NCI-H1417 treated with DMSO at 0.1 percent for 48 hours (cell line): Measurements from ENCODE around the gene DDX20.

Experiments used
- DNase-seq: peaks from one replicate; lab custom pipeline; 2025; lab: John Stamatoyannopoulos, UW

DDX20 gene

GRCh38 chr1:111755331-111756123 lies at the start of gene DDX20:
Gene DDX20, plus strand, starts transcription at chr1:111755901. Its CDS starts 24 bp downstream, at chr1:111755925.
- DNase-seq, result peak; percentile 68

DNA sequence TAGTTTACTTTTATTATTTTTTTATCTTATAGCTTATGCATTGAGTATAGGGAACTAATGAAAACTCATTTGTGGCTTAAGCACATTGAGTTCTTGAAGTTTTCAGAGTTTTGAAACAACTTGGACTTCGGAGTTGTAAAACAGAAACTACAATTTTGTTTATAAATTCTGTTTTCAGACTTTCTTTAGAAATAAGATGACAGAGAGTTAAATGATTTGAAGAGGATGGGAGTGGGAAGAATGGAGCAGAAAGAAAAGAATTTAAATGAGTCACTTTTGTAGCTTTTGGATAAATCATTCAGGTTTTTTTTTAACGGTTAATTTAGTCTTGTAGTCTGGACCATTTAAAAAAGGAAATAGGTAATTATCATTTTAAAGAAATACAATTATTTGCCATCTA lies 48.8 kb upstream of the DDX20 start:
- DNase-seq, result no peak

DNA sequence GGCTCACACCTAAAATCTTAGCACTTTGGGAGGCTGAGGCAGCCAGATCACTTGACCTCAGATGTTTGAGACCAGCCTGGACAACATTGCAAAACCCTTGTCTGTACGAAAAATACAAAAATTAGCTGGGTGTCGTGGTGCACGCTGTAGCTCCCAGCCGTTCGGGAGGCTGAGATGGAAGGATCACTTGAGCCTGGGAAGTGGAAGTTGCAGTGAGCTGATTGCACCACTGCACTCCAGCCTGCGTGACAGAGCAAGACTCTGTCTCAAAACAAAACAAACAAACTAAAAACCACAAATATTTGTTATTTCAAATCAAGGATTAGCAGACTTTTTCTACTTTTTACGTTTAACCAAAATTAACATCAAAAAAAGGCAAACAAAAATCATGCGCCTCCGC lies 47.8 kb upstream of the DDX20 start:
- DNase-seq, result no peak

- no peak for DNase-seq
These were observed 45.7 kb upstream of the DDX20 start for GRCh38 chr1:111709986-111710385.

- DNase-seq, result no peak
These were observed 39.4 kb upstream of the DDX20 start for GRCh38 chr1:111716333-111716732.

GRCh38 chr1:111717450-111717849 lies 38.3 kb upstream of the DDX20 start:
- no peak for DNase-seq

DNA sequence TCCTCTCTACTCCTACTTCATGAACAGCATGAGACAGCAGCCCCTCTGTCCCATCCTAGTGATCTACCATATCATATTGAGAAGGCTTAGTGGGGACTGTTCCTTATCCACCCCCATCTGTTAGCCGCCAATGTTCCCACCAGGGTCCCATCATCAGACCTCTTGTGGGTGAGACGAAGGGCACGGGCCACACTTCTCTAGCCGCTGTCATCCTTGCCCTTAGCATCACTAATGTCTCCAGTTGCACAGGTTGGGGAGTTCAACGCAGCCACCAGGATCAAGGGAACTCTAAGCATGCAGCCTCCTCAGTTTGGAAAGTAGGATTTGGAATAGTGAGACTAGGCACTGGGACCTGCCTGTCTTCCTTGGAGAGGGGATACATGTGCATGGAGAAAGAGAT lies 36.6 kb upstream of the DDX20 start:
- DNase-seq, result no peak

DNA sequence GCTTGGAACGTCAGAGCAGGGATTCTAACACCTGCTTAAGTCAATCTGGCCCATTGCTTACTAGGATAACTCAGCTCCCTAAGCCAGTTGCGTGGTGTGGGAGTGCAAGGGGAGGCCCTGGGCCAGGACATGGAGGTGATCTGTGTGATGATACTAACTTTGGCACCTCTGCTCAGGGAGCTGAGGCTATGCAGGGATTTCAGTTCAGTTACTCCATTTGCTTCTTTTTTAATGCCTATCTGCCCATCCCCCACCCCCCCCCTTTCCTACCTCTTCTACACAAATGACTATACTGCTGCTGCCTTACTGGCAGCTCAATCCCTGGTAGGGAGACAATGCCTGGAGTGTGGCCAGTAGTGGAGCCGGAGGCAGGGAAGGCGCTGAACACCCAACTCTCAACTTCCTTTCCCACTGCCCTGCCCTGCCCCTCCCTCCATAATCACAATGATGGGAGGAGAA lies 36.0 kb upstream of the DDX20 start:
- no peak for DNase-seq

- DNase-seq, result no peak
These were observed 35.3 kb upstream of the DDX20 start for GRCh38 chr1:111720274-111720976.

- no peak for DNase-seq
These were observed 34.5 kb upstream of the DDX20 start for GRCh38 chr1:111720977-111721786.

- DNase-seq, result no peak
These were observed 32.5 kb upstream of the DDX20 start for GRCh38 chr1:111723091-111723806.

- DNase-seq, result no peak
These were observed 31.8 kb upstream of the DDX20 start for GRCh38 chr1:111723871-111724270.

GRCh38 chr1:111725192-111725591 lies 30.5 kb upstream of the DDX20 start:
- no peak for DNase-seq

- DNase-seq, result no peak
These were observed 28.6 kb upstream of the DDX20 start for GRCh38 chr1:111727056-111727455.

DNA sequence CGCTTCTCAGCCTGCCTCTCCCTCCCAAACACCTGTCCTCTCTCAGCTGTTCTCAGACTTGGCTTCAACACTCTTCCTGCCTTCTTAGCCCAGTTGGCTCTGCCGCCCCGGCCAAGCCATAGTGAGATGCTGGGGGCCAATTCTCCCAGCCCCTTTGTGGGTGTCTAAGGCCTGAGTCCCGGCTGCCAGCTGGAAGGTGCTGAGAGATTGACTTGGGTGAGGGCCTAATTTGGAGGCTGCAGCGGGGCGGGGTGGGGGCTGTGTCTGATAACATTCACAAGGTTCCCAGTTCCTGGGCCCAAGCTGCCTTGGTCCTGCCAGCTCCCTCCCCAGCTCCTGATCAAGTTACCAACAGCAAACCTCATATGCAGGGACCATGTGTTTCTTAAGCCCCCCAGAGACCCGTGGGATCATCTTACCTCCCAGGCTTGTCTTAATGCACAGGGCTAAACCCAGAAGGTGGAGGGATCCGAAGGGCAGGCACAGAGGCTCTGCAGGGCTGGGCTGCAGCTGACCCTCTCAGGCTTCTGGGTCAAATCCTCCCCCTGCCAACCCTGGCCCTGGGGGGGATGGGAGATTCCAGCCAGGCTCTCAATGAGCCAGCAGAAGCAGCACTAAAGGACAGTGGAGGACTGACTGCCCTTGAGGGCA lies 26.3 kb upstream of the DDX20 start:
- no peak for DNase-seq

- no peak for DNase-seq
These were observed 25.6 kb upstream of the DDX20 start for GRCh38 chr1:111729946-111730681.

DNA sequence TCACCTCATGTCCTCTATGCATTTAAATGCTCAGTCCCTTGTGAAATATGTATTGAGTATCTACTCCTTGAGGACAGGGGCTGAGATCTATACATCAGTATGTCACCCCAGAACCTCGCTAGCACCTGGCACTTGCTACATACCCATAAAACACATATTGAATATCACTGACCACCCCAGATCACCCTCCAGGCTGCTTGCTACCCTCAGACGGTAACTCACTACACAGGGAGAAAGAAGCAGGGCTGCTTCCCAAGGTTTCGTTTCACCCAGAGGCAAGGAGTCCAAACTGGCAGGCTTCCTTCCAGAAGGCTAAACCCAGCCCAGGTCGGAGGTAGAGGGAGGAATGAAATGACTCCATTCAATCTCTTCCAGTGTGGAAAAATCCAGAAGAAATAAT lies 25.0 kb upstream of the DDX20 start:
- no peak for DNase-seq

- DNase-seq, result no peak
These were observed 23.7 kb upstream of the DDX20 start for GRCh38 chr1:111731956-111732355.

DNA sequence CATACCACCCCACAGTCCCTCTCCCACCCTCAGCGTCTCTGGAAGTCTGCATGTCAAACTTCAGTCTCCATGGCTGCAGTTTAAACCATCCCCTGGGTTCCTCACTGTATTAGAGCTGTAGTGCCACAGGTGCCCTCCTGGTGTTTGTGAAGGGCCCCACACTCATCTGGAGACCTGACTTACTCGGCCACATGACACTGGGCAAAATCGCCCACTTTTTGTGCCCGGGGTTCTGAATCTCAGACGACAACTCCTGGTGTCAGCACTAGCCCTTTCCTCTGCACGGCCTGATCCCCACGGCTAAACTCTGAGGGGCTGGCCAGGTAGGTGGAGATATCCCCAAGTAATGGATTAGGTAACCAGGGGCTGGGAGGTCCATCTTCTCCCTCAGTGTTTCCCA lies 23.0 kb upstream of the DDX20 start:
- no peak for DNase-seq

GRCh38 chr1:111733183-111733991 lies 22.3 kb upstream of the DDX20 start:
- no peak for DNase-seq
